Measurements from ENCODE around the gene POP4.
"Not testable (repeated sequence)": the region's sequence is repeated elsewhere in the genome, so short reads cannot be mapped to it uniquely, and the experiment has no call there.

Gene POP4

GRCh38 chr19:29605653-29606419 is at the start of gene POP4:
Gene POP4 (plus strand): TSS chr19:29606283. CDS start chr19:29606319, 36 bp downstream.
- H3K27ac Mint-ChIP-seq = peak within 1 kb of the TSS; percentile 99

GRCh38 chr19:29559110-29559509 is 47.0 kb upstream of the POP4 start:
- Mint-ChIP-seq H3K9me3 (peaks cover 11% of the 10 kb centered on the region), H3K27me3 (peaks cover 35% of the 10 kb centered on the region)
- not testable (repeated sequence) for H3K4me1 Mint-ChIP-seq (ENCODE audit: low read depth); H3K36me3 Mint-ChIP-seq (ENCODE audit: low read depth); H3K4me3 Mint-ChIP-seq; H3K27ac Mint-ChIP-seq

More at GRCh38 chr19:29605653-29606419, at the start of gene POP4:
- Mint-ChIP-seq H3K36me3 (ENCODE audit: low read depth) (peaks cover 19% of the 10 kb centered on the region), H3K27me3 (no peaks in the 10 kb centered on the region), H3K9me3 (no peaks in the 10 kb centered on the region), H3K4me3 (peak within 1 kb of the TSS; percentile 94), H3K4me1 (ENCODE audit: low read depth) (peaks cover 33% of the 10 kb centered on the region)

GRCh38 chr19:29559743-29560142 is 46.3 kb upstream of the POP4 start:
- no peak overlapping the region for H3K4me3 Mint-ChIP-seq
- H3K36me3 Mint-ChIP-seq (ENCODE audit: low read depth) = no peaks in the 10 kb centered on the region
- H3K4me1 Mint-ChIP-seq (ENCODE audit: low read depth) = peaks cover 4% of the 10 kb centered on the region
- no peak overlapping the region for H3K27ac Mint-ChIP-seq
- peaks cover 35% of the 10 kb centered on the region for H3K27me3 Mint-ChIP-seq
- H3K9me3 Mint-ChIP-seq = peaks cover 7% of the 10 kb centered on the region

- Mint-ChIP-seq H3K4me3 (no peak overlapping the region), H3K36me3 (ENCODE audit: low read depth) (no peaks in the 10 kb centered on the region), H3K9me3 (peaks cover 7% of the 10 kb centered on the region), H3K27me3 (peaks cover 31% of the 10 kb centered on the region), H3K4me1 (ENCODE audit: low read depth) (peaks cover 11% of the 10 kb centered on the region), H3K27ac (no peak overlapping the region)
Measured at GRCh38 chr19:29560313-29561075, 45.6 kb upstream of the POP4 start.

GRCh38 chr19:29561601-29562000 is 44.5 kb upstream of the POP4 start:
- no peak overlapping the region for H3K27ac Mint-ChIP-seq
- H3K4me1 Mint-ChIP-seq (ENCODE audit: low read depth) = peaks cover 15% of the 10 kb centered on the region
- peaks cover 28% of the 10 kb centered on the region for H3K27me3 Mint-ChIP-seq
- no peak overlapping the region for H3K4me3 Mint-ChIP-seq
- no peaks in the 10 kb centered on the region for H3K36me3 Mint-ChIP-seq (ENCODE audit: low read depth)
- peaks cover 6% of the 10 kb centered on the region for H3K9me3 Mint-ChIP-seq

- Mint-ChIP-seq H3K27ac (no peak overlapping the region), H3K9me3 (peaks cover 4% of the 10 kb centered on the region)
Measured at GRCh38 chr19:29562299-29563297, 43.5 kb upstream of the POP4 start.

GRCh38 chr19:29563486-29564101 is 42.5 kb upstream of the POP4 start:
- H3K36me3 Mint-ChIP-seq (ENCODE audit: low read depth) = no peaks in the 10 kb centered on the region
- H3K4me3 Mint-ChIP-seq = no peak overlapping the region
- H3K9me3 Mint-ChIP-seq = no peaks in the 10 kb centered on the region
- H3K4me1 Mint-ChIP-seq (ENCODE audit: low read depth) = peaks cover 15% of the 10 kb centered on the region
- H3K27ac Mint-ChIP-seq = no peak overlapping the region
- peaks cover 32% of the 10 kb centered on the region for H3K27me3 Mint-ChIP-seq

More at GRCh38 chr19:29562299-29563297, 43.5 kb upstream of the POP4 start:
- Mint-ChIP-seq H3K4me3 (no peak overlapping the region), H3K27me3 (peaks cover 25% of the 10 kb centered on the region), H3K36me3 (ENCODE audit: low read depth) (no peaks in the 10 kb centered on the region), H3K4me1 (ENCODE audit: low read depth) (peaks cover 15% of the 10 kb centered on the region)

GRCh38 chr19:29564574-29565005 is 41.5 kb upstream of the POP4 start:
- Mint-ChIP-seq H3K4me3 (no peak overlapping the region), H3K27me3 (peaks cover 32% of the 10 kb centered on the region), H3K27ac (no peak overlapping the region), H3K36me3 (ENCODE audit: low read depth) (no peaks in the 10 kb centered on the region), H3K4me1 (ENCODE audit: low read depth) (peaks cover 20% of the 10 kb centered on the region), H3K9me3 (no peaks in the 10 kb centered on the region)

- Mint-ChIP-seq H3K4me1 (ENCODE audit: low read depth) (peaks cover 21% of the 10 kb centered on the region), H3K27me3 (peaks cover 34% of the 10 kb centered on the region), H3K36me3 (ENCODE audit: low read depth) (no peaks in the 10 kb centered on the region), H3K27ac (no peak overlapping the region), H3K4me3 (no peak overlapping the region), H3K9me3 (no peaks in the 10 kb centered on the region)
Measured at GRCh38 chr19:29565171-29565570, 40.9 kb upstream of the POP4 start.

GRCh38 chr19:29566496-29567054 is 39.5 kb upstream of the POP4 start:
- Mint-ChIP-seq H3K27me3 (peaks cover 45% of the 10 kb centered on the region), H3K4me1 (ENCODE audit: low read depth) (peaks cover 21% of the 10 kb centered on the region), H3K27ac (no peak overlapping the region), H3K9me3 (no peaks in the 10 kb centered on the region), H3K4me3 (no peak overlapping the region), H3K36me3 (ENCODE audit: low read depth) (no peaks in the 10 kb centered on the region)

GRCh38 chr19:29567366-29567915 is 38.6 kb upstream of the POP4 start:
- H3K27me3 Mint-ChIP-seq = peaks cover 50% of the 10 kb centered on the region
- no peaks in the 10 kb centered on the region for H3K36me3 Mint-ChIP-seq (ENCODE audit: low read depth)

GRCh38 chr19:29568036-29569025 is 37.8 kb upstream of the POP4 start:
- Mint-ChIP-seq H3K27ac (no peak overlapping the region), H3K9me3 (no peaks in the 10 kb centered on the region), H3K36me3 (ENCODE audit: low read depth) (no peaks in the 10 kb centered on the region), H3K4me1 (ENCODE audit: low read depth) (peaks cover 21% of the 10 kb centered on the region), H3K27me3 (peaks cover 53% of the 10 kb centered on the region), H3K4me3 (no peak overlapping the region)

More at GRCh38 chr19:29567366-29567915, 38.6 kb upstream of the POP4 start:
- Mint-ChIP-seq H3K9me3 (no peaks in the 10 kb centered on the region), H3K27ac (no peak overlapping the region), H3K4me1 (ENCODE audit: low read depth) (peaks cover 21% of the 10 kb centered on the region), H3K4me3 (no peak overlapping the region)
